Measurements from ENCODE around the gene SIK3. TPM values are rescaled to one million over a fixed set of nuclear protein-coding genes. Genes with fewer than 3 reads are reported as not detected.
"Not testable (repeated sequence)": the region's sequence is repeated elsewhere in the genome, so short reads cannot be mapped to it uniquely, and the experiment has no call there.

The SIK3 gene
- total RNA-seq, 1 donor from 2014 or later: 24.4 TPM

- Histone ChIP-seq H3K4me1 (no peaks in the 10 kb centered on the region), H3K4me3 (no peak overlapping the region), H3F3A (ENCODE audit: low read depth) (no peaks in the 10 kb centered on the region), H3K9me3 (ENCODE audit: low read depth) (no peaks in the 10 kb centered on the region), H3K79me2 (ENCODE audit: low read depth) (no peaks in the 10 kb centered on the region), H3K36me3 (no peaks in the 10 kb centered on the region), H3K27me3 (no peaks in the 10 kb centered on the region), H3K4me2 (no peak overlapping the region), H4K20me1 (ENCODE audit: low read depth) (no peaks in the 10 kb centered on the region), H2AFZ (replicated peaks) (no peak overlapping the region), H3K27ac (no peak overlapping the region), H3K9ac (no peak overlapping the region)
- Mint-ChIP-seq H3K36me3 (no peaks in the 10 kb centered on the region), H3K4me1 (no peaks in the 10 kb centered on the region), H3K9me3 (no peaks in the 10 kb centered on the region), H3K27ac (no peak overlapping the region), H3K27me3 (ENCODE audit: insufficient read depth, low read depth) (peaks cover 4% of the 10 kb centered on the region), H3K4me3 (no peak overlapping the region)
- DNase-seq (ENCODE audit: low spot score): no peak
- no peak for TF ChIP-seq CTCF (IDR thresholded peaks at IDR 0.05)
Measured at GRCh38 chr11:117121176-117121575, 22.9 kb upstream of the SIK3 start.

GRCh38 chr11:117117681-117118080 is 19.5 kb upstream of the SIK3 start:
- H3K4me2 ChIP-seq: no peak overlapping the region
- H3K4me3 ChIP-seq: no peak overlapping the region
- H3K36me3 Mint-ChIP-seq: no peaks in the 10 kb centered on the region
- H3K27ac ChIP-seq: no peak overlapping the region
- no peak overlapping the region for H3K9ac ChIP-seq
- no peak for TF ChIP-seq EZH2 (IDR thresholded peaks at IDR 0.05)
- TF ChIP-seq CTCF (IDR thresholded peaks at IDR 0.05): no peak
- no peak for TF ChIP-seq EZH2phosphoT487 (IDR thresholded peaks at IDR 0.05)
- no peaks in the 10 kb centered on the region for H3K27me3 ChIP-seq
- no peak for DNase-seq (ENCODE audit: low spot score)
- H3K4me1 Mint-ChIP-seq: no peaks in the 10 kb centered on the region
- H4K20me1 ChIP-seq (ENCODE audit: low read depth): no peaks in the 10 kb centered on the region
- no peaks in the 10 kb centered on the region for H3K79me2 ChIP-seq (ENCODE audit: low read depth)
- no peak overlapping the region for H2AFZ ChIP-seq (replicated peaks)
- peaks cover 2% of the 10 kb centered on the region for H3K27me3 Mint-ChIP-seq (ENCODE audit: insufficient read depth, low read depth)
- H3K9me3 ChIP-seq (ENCODE audit: low read depth): no peaks in the 10 kb centered on the region
- H3K36me3 ChIP-seq: no peaks in the 10 kb centered on the region
- no peak overlapping the region for H3K27ac Mint-ChIP-seq
- no peaks in the 10 kb centered on the region for H3K9me3 Mint-ChIP-seq
- no peaks in the 10 kb centered on the region for H3K4me1 ChIP-seq
- H3F3A ChIP-seq (ENCODE audit: low read depth): no peaks in the 10 kb centered on the region
- no peak overlapping the region for H3K4me3 Mint-ChIP-seq

DNA sequence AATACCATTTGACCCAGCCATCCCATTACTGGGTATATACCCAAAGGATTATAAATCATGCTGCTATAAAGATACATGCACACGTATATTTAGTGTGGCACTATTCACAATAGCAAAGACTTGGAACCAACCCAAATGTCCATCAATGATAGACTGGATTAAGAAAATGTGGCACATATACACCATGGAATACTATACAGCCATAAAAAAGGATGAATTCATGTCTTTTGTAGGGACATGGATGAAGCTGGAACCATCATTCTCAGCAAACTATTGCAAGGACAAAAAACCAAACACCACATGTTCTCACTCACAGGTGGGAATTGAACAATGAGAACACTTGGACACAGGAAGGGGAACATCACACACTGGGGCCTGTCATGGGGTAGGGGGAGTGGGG is 14.7 kb upstream of the SIK3 start:
- not testable (repeated sequence) for H3K4me3 ChIP-seq; H3K36me3 ChIP-seq; H3K27ac ChIP-seq; H3F3A ChIP-seq (ENCODE audit: low read depth); H3K27me3 Mint-ChIP-seq (ENCODE audit: insufficient read depth, low read depth); H3K9me3 Mint-ChIP-seq; H3K9ac ChIP-seq; H2AFZ ChIP-seq (replicated peaks); H3K27me3 ChIP-seq; DNase-seq (ENCODE audit: low spot score); H3K36me3 Mint-ChIP-seq; H3K4me1 ChIP-seq; H3K4me1 Mint-ChIP-seq; H3K27ac Mint-ChIP-seq; H3K79me2 ChIP-seq (ENCODE audit: low read depth); H4K20me1 ChIP-seq (ENCODE audit: low read depth); H3K4me2 ChIP-seq; H3K9me3 ChIP-seq (ENCODE audit: low read depth); H3K4me3 Mint-ChIP-seq

DNA sequence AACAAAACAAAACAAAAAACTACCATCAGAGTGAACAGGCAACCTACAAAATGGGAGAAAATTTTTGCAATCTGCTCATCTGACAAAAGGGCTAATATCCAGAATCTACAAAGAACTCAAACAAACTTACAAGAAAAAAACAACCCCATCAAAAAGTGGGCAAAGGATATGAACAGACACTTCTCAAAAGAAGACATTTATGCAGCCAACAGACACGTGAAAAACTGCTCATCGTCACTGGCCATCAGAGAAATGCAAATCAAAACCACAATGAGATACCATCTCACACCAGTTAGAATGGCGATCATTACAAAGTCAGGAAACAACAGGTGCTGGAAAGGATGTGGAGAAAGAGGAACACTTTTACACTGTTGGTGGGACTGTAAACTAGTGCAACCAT is 14.3 kb upstream of the SIK3 start:
- H4K20me1 ChIP-seq (ENCODE audit: low read depth); DNase-seq (ENCODE audit: low spot score); H3K4me3 Mint-ChIP-seq; H3K27me3 Mint-ChIP-seq (ENCODE audit: insufficient read depth, low read depth); H3K9me3 Mint-ChIP-seq; H3K4me3 ChIP-seq; H2AFZ ChIP-seq (replicated peaks); H3K4me1 Mint-ChIP-seq; H3K36me3 ChIP-seq; H3K9ac ChIP-seq; H3K27me3 ChIP-seq; H3K36me3 Mint-ChIP-seq; H3K27ac ChIP-seq; H3F3A ChIP-seq (ENCODE audit: low read depth); H3K9me3 ChIP-seq (ENCODE audit: low read depth); H3K27ac Mint-ChIP-seq; H3K79me2 ChIP-seq (ENCODE audit: low read depth); H3K4me1 ChIP-seq; H3K4me2 ChIP-seq: not testable (repeated sequence)

Data from neural progenitor cell (in vitro differentiated cells).